Measurements from ENCODE around the gene EHMT1. TPM values are rescaled to one million over a fixed set of nuclear protein-coding genes. Genes with fewer than 3 reads are reported as not detected.

Gene EHMT1
- total RNA-seq, 2 donors from 2014 or later = 56.2 to 97.9 TPM

DNA sequence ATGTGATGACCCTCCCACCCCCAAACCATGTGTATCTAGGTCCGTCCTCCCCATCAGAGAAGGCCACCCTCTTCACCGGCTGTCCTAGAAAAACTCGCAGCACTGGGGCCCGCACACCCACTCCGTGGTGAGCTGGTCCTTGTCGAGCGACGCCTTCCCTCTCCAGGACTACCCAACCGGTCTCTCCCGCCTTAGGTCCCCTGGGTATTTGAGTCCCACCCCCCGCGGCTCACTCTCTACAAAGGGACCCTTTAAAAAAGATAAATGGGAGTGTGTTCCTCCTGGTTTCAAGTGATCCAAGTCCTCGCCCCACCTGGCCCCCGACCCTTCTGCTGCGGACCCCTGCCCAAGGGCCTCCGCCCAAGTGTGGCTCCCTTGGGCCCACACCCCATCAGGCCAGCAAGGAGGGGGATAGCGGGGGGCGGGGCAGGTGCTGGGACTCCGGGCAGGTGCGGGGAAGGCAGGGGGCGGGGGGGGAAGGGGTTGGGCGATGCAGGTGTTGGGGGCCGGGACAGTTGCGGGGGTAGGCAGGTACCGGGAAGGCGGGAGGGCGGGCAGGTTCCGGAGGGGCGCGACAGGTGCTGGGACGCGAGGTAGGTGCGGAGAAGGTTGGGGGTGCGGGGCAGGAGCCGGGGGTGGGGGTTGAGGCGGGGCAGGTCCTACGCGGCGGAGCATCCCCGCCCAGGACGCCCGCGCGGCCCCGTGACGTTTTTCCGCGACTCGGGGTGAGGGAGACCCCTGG lies 14.3 kb upstream of the EHMT1 start:
- Histone ChIP-seq H3K27me3 (no peaks in the 10 kb centered on the region), H3K36me3 (no peaks in the 10 kb centered on the region), H3K4me1 (peaks cover 15% of the 10 kb centered on the region), H3K9me3 (no peaks in the 10 kb centered on the region), H3K27ac (peak overlapping the region; percentile 36), H3K4me3 (peak overlapping the region; percentile 49), H3K9ac (ENCODE audit: low read depth in 2 of 2, low read length in 2 of 2) (no peak overlapping the region)
- intact Hi-C loops (cut with DNase I) = no loop called here
- TF ChIP-seq CTCF (IDR thresholded peaks at IDR 0.05) = no peak
- DNase-seq = no peak

DNA sequence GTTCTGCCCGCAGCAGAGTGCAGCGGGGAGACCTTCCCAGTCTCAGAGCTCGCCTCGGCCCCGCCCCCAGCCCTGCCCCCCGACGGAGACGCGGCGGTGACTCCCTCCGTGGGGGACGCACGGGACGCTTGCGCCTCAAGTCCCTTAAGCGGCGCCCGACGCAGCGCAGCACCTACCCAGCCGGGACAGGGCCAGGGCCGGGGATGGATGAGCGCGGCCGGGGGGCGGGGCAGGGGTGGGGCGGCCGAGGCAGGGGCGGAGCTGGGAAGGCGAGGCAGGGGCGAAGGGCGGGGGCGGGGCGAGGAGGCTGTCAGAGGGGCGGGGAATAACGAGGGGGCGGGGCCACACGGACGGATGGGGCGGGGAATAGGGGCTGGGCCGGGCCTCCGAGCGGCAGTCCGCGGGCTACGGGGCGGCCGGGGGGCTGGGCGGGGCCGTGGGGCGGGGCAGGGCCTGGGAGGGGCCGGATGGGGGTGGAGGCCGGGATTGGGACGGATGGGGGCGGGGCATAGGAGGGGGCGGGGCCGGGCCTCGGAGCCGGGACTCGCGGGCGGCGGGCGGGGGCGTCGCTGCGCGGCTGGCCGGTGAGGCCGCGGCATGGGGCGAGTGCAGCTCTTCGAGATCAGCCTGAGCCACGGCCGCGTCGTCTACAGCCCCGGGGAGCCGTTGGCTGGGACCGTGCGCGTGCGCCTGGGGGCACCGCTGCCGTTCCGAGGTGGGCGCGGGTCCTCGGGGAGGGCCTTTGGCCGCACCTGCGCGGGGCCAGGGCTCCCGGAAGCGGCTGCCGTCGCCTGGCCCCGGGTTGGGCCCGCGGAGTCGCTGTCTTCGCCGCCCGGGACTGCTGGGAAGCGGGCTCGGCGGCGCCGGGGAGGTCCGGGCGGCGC lies 13.4 kb upstream of the EHMT1 start, which contains the start of gene ARRDC1:
TSS of gene ARRDC1 (plus strand) at position 566 of the 884 bp plus-strand sequence. CDS start at position 598, 32 bp downstream.
- Histone ChIP-seq H3K27ac (peak within 1 kb of the TSS; percentile 90), H3K9ac (ENCODE audit: low read depth in 2 of 2, low read length in 2 of 2) (peak within 1 kb of the TSS; percentile 93 to 98), H3K4me3 (peak within 1 kb of the TSS; percentile 85), H3K27me3 (no peaks in the 10 kb centered on the region), H3K36me3 (no peaks in the 10 kb centered on the region), H3K9me3 (no peaks in the 10 kb centered on the region), H3K4me1 (peaks cover 15% of the 10 kb centered on the region)
- intact Hi-C loops (cut with DNase I) = no loop called here
- no peak for TF ChIP-seq CTCF (IDR thresholded peaks at IDR 0.05)
- peak; percentile 95 for DNase-seq

- DNase-seq = peak; percentile 50
- peak overlapping the region; percentile 85 for H3K4me3 ChIP-seq
- no peaks in the 10 kb centered on the region for H3K27me3 ChIP-seq
- intact Hi-C loops (cut with DNase I) = no loop called here
- no peak for TF ChIP-seq CTCF (IDR thresholded peaks at IDR 0.05)
- H3K4me1 ChIP-seq = peaks cover 19% of the 10 kb centered on the region
- peak overlapping the region; percentile 93 to 98 for H3K9ac ChIP-seq (ENCODE audit: low read depth in 2 of 2, low read length in 2 of 2)
- H3K9me3 ChIP-seq = no peaks in the 10 kb centered on the region
- H3K27ac ChIP-seq = peak overlapping the region; percentile 90
- no peaks in the 10 kb centered on the region for H3K36me3 ChIP-seq
Measured at GRCh38 chr9:137606005-137606621, 12.7 kb upstream of the EHMT1 start.

DNA sequence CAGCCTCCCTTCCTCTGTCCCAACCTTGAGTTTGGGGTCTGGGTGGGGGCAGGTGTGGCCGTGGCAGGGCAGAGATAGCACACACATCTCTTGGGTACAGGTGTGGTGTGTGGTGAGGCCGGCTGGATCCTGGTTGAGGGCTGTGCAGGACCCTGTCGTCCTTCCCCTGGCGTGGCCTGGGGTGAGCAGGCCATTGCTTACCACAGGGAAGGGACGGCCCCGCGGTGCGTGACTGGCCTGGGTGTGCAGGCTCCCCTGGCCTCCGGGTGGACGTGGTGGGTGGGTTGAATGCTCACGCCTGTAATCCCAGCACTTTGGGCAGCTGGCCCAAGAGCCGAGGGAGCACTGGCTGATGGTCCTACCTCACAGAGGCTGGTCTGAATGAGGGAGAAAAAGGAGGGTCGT lies 12.1 kb upstream of the EHMT1 start:
- TF ChIP-seq CTCF (IDR thresholded peaks at IDR 0.05) = no peak

More for the DNA sequence above, 12.1 kb upstream of the EHMT1 start:
- intact Hi-C loops (cut with DNase I) = no loop called here
- Histone ChIP-seq H3K36me3 (no peaks in the 10 kb centered on the region), H3K4me1 (peaks cover 24% of the 10 kb centered on the region), H3K27ac (peak overlapping the region; percentile 90), H3K9me3 (no peaks in the 10 kb centered on the region), H3K27me3 (no peaks in the 10 kb centered on the region), H3K4me3 (peak overlapping the region; percentile 85), H3K9ac (ENCODE audit: low read depth in 2 of 2, low read length in 2 of 2) (peak overlapping the region; percentile 93 to 98)
- DNase-seq = peak; percentile 45

All from colonic mucosa (tissue), 4 donors.